Stimulated activated CD4-positive, alpha-beta T cell treated with anti-CD3 and anti-CD28 coated beads, Interleukin-1b, Interleukin-23, amount 100 ng/mL, for 48 hours (primary cell): Measurements from ENCODE around the gene PTPRN2.
"Not testable (repeated sequence)": the region's sequence is repeated elsewhere in the genome, so short reads cannot be mapped to it uniquely, and the experiment has no call there.

ENCODE experiments used
- DNase-seq: peaks from one replicate; pipeline ENCODE4 v3.0.0-alpha.2; 2020

PTPRN2 gene

DNA sequence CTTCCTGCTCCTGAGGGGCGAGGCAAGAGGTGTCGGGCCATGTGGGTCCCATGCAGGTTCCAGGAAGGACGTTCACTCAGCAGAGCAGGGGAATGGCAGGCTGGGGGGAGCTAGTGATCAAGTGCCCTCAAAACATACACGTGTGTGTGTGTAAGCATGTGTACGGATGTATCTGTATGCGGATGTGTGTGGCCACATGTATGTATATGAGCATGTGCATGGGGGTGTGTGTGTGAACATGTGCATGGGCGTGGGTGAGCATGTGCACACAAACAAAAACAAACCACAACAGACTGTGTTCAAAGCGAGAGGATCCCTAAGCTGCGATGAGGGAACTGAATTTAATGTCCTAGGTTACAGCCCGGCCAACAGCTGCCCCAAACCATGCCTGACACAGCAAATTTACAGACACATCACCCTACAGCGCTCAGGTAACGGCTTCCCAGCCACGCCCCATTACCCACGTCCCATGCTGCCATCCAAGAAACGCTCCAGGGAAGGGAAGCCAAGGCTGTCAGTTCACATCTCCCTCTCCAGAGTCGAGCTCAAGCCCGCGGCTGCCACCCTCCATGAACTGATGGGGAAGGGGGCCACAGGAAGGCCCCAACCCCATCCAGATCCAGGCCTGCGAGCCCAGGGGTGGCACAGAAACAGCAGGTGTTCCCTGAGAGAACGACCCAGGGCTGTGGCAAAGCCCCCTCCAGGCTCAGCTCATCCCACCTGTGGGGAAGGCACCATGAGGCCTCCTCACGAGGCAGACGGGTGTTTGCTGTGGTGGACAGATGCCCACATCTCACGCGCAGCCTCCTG is 56.6 kb downstream of the PTPRN2 start:
- DNase-seq = no peak

DNA sequence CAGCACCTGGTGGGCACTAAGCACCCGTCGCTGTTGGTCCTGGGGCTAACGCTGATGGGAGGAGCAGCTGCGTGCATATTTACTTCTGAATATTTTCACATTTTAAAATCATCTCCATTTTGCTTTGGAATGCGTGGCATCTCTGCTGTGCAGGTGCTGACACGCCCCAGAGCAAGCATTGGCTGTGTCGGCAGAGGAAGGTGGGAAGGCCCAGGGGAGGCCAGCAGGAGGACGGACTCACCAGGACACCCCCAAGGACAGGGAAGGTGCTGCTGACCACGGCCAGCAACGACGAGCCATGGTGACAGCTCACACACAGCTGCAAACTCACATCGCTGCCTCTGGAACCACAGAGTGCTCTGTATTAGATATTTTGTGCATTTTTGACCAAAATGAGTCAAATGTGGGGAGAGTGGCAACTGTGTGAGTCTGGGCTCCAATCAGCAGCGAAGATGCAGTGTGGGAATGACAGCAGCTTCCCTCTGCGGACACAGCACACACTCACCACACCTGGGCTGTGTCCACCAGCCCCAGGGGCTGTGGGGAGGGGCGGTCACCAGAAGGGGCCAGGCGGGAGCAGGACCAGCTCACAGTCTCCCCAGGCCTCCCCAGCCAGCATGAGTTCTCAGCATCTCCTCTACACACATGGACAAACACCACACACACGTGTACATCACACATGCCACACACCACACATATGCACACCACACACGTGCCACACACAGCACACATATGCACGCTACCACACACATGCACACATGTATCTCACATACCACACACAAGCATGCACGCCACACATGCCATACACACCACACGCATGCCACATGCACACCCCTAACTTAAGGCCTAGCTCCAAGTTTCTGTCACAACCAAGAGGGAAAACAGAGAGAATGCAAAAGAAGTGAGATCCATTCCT is 58.2 kb downstream of the PTPRN2 start:
- DNase-seq = no peak

DNA sequence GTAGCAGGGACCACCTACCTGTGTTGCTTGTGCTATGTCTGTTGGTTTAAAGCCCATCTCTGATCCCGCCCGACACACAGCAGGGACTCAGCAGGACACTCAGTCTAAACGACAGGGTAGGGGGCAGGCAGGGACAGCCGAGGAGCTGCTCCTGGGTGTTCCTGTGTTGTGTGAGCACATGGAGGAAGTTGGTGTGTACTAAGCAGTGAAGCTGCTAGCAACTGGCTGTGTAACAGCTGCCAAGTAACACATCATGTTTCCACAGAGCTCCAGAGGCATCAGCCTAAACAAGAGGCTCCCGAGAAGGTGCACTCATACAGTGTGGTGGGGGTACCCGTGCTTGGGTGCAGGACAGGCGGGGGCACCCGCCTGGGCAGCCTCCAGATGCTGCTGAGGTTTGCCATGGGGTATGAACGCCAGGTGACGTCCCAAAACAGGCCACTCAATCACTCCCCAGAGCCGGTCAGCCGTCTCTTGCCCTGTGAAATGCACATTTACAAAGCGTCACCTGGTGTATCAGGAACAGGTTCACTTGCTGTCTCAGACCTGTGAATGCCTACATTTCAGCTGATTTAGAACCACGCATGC is 59.6 kb downstream of the PTPRN2 start:
- no peak for DNase-seq

DNA sequence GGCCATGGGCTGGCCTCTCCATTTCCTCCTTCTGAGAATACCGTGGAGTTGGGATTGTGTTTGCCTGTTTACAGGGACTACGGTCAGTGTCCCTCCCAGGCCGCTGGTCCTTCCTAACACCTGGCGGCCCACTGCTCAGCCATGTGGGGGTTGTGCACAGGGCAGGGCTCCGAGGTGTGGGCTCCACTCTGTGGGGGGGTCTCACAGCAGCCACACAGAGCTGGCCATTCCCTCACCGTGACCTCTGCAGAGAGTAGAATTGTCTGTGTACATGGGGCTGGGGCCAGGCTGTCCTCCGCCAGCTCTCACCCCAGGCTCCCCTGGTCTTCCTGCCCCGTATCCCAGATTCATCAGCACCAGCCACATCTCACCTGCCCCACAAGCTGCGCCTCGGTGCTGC is 60.1 kb downstream of the PTPRN2 start:
- DNase-seq = no peak

GRCh38 chr7:158527038-158527437 is 60.6 kb downstream of the PTPRN2 start:
- DNase-seq = no peak

DNA sequence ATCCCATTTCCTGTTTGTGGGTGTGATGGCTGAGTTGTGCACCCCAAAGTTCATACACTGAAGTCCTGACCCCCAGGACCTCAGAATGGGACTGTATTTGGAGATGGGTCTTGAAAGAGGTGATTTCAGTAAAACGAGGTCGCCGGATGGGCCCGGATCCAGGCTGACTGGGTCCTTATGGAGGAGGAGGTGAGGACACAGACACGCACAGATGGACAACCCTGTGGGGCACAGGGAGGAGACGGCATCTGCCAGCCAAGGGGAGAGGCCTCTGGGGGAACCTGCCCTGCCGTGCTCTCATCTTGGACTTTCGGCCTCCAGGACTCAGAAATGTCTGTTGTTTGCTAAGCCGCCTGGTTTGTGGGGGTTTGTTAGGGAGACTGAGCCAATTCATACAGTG is 61.1 kb downstream of the PTPRN2 start:
- no peak for DNase-seq

DNA sequence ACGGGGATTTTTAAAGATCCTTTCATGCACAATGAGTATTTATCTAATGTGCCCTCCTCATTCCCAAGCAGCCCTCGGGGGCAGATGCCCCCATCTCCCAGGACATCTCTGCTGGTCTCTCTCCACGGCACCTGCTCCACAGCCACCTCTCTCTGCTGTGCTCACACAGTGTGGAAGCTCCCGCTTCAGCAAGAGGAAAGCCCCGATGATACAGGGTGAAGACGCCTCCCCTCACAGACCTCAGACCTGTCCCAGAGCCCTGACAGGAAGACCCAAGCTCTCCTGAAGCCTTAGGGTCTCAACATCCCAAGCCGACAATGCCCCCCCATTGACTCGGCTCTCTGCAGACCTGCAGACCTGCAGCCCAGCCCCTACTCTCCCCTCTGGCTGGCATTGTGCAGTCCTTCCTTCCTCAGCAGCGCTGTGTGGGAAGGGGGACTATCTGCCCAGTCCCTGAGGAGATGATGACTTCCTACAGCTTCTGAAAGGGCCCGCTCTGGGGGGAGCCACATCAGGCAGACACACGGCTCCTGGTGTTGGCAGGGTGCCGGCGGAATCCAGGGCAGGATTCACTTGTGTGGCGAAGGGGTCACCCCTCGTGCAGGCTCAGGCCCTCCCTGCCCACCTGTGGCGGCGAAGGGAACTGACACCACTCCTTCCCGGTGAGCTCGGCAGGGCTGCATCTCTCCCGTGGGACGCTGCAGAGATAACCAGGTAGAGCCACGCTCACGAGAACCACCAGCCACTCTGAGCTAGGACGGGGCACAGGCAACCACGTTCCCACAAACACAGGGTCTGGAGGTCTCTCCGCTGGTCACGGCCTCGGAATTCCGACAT is 61.8 kb downstream of the PTPRN2 start:
- no peak for DNase-seq

DNA sequence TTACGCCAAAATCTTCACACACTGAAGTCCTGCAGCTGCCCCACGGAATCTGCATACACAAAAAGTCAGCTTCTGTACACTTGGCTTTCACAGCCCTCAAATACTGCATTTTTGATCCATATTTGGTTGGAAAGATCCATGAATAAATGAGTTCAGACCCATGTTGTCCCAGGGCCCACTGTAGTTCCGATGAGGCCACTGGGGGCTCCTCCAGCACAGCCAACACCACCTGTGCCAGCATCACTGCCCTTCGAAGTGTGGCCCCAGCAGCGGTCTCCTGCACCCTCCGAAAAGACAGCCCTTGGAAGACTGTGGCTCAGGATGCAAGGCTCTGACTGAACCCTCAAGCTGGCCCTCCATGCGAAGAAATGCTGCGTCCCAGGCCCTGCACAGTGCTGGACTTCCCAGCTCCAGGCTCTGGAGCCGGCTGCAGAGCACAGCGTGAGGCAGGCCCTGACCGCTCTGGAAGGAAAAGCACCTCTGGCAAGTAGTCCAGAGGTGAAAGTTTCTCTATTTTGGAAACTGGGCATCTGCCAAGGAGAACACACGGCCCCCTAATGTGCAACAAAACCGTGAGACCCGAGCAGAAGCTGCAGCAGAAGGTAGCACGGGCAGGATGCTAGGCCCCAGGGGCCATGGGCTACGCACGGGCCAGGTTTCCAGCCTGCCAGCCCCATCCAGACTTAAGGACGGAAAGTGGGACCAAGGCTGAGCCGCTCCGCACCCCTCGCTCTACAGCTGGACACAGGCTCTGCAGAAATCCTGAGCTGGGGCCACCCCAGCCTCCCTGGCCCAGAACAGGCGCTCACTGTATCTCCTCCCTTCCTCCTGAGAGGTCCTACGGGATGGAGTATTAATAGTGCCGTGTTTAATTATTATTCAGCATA is 62.6 kb downstream of the PTPRN2 start:
- DNase-seq = no peak

GRCh38 chr7:158524286-158524685 is 63.3 kb downstream of the PTPRN2 start:
- not testable (repeated sequence) for DNase-seq

- DNase-seq = not testable (repeated sequence)
Measured at GRCh38 chr7:158523877-158524276, 63.7 kb downstream of the PTPRN2 start.

DNA sequence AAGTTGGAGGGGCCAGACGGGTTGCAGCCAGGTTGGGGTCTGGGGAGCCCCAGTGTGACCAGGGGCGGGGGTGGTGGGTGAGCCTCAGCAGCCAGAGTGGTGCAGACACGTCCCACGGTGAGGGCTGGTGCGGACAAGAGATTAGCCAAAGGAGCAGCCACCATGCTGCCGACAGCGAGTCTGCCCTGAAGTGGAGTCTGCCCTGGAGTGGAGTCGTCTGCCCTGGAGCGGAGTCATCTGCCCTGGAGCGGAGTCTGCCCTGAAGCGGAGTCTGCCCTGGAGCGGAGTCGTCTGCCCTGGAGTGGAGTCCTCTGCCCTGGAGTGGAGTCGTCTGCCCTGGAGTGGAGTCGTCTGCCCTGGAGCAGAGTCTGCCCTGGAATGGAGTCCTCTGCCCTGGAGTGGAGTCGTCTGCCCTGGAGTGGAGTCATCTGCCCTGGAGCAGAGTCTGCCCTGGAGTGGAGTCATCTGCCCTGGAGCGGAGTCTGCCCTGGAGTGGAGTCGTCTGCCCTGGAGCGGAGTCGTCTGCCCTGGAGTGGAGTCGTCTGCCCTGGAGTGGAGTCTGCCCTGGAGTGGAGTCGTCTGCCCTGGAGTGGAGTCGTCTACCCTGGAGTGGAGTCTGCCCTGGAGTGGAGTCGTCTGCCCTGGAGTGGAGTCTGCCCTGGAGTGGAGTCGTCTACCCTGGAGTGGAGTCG is 64.3 kb downstream of the PTPRN2 start:
- DNase-seq = not testable (repeated sequence)

- DNase-seq = not testable (repeated sequence)
Measured at GRCh38 chr7:158521795-158522194, 65.8 kb downstream of the PTPRN2 start.

DNA sequence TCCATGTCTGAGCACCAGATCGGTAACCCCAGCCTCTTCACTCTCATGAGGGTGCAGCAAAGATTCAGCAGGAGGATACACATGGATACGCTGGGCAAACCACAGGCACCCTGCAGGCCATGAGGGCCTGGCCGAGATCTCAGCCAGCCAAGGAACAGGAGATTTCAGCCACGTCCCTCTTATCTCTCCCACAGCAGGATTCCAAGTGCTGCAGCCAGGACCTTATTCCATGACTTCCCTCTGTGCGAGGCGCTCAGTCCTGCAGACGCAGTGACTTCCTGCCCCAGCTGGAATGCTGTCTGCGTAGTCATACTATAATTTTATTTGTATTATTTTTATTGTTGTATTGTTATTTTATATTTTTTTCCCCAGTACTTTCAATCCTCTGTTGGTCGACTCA is 66.8 kb downstream of the PTPRN2 start:
- DNase-seq = no peak

DNA sequence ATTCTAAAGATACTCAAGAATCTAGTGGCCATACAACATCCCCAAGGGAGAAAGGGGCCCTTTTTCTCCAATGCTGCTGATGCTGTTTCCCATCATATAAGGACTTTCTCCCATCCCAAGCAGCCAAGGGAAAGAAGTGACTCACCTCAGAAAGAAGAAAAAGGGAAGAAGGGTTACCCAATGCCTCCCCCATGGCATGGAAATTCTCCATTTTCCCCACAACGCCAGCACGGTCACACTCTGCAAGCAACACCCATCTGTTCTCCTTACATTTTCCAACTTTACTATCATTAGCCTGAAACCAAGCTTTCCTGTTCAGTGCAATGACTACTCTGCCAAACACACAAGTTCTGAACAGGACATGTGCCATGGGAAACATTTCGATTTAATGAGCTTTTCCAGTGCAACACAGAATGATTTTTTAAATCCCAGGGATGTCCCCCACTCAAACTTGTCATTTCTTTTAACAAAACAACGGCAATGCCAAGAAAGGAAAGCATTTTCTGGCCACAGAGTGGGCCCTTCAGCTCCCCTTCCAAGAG is 67.9 kb downstream of the PTPRN2 start:
- DNase-seq = no peak

- no peak for DNase-seq
Measured at GRCh38 chr7:158518980-158519632, 68.5 kb downstream of the PTPRN2 start.

DNA sequence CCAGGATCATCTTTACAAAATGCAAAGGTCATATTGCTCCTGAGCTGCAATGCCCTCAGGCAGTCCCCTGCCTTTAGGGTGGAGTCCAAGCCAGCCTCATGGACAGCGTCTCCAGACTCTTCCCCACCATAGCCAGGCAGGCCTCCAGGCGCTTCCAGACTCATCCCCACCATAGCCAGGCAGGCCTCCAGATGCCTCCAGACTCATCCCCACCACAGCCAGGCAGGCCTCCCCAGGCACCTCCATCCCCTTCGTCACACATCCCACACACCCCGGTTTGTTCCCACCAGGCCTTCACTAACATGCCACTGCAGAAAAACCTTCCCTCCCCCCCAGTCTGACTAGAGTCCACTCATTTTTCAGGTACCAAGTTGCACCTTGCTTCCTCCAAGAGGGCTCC is 70.1 kb downstream of the PTPRN2 start:
- no peak for DNase-seq

DNA sequence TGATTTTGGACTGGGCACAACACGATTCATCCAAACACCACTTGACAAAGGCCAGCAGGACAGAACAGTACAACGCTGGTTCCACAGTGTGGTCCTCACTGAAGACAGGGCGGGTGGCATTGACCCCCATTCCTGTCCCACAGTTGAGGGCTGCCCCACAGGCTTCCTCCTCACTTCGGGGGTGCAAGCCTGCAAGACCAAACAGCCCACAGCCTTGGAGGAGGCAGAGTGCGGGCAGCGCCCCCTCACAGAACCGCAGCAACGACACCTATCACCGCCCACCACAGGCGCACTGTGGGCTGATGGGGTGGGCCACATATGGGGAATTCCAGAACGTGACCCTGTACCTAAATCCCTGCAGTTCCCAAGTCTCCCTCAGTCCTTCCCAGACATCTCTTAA is 70.6 kb downstream of the PTPRN2 start:
- DNase-seq = no peak

GRCh38 chr7:158516524-158516923 is 71.1 kb downstream of the PTPRN2 start:
- DNase-seq = no peak

DNA sequence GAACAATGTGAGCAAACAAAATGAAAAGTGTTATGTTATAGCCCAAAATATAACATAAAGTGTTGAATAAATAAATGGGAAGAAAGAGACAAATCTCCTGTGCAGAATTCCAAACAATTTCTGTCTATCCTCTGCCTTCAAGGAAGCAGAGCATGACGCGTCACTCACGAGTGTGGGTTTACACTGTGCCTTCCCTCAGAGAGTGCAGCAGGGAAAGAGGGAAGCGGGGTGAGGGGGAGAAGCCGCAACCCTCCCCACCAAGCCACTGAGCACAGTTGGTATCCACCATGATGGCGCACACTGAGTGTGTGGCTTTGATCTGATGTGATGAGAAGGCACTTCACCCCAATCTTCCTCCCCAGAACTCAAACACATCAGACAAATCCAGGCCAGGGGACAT is 74.8 kb downstream of the PTPRN2 start:
- DNase-seq = no peak

- DNase-seq = no peak
Measured at GRCh38 chr7:158512042-158512441, 75.6 kb downstream of the PTPRN2 start.
